ENCODE measurements around the gene SZRD1. TPM values are rescaled to one million over a fixed set of nuclear protein-coding genes. Genes with fewer than 3 reads are reported as not detected.
A peak's percentile ranks its signal among the peaks of the same experiment; 100 is the strongest.

SZRD1 gene
- total and polyA plus RNA-seq, 9 of the 15 experiments (the other 6 are each of a cell fraction or from before 2014, with no cell fraction given): 3.9 to 149 (median 82.5) TPM

- TF ChIP-seq CHD7 (IDR thresholded peaks at IDR 0.05; ENCODE audit: low read depth, low read length) (no peak), ZNF263 (CRISPR knock-in tag; IDR thresholded peaks at IDR 0.05; ENCODE audit: borderline replicate concordance) (no peak; the same call in 1 of the 2 replicates), ZBTB7A (IDR thresholded peaks at IDR 0.05; ENCODE audit: borderline replicate concordance, control insufficient read depth, low read depth, low read length) (no peak), TCF7L2 (IDR thresholded peaks at IDR 0.05; ENCODE audit: low read depth, low read length) (no peak), ZNF785 (CRISPR knock-in tag; IDR thresholded peaks at IDR 0.05) (no peak), STAG1 (CRISPR knock-in tag; IDR thresholded peaks at IDR 0.05; ENCODE audit: borderline replicate concordance) (0 out of 2 replicates have a peak, but pooled peaks have one; percentile 11), NCOA4 (IDR thresholded peaks at IDR 0.05; ENCODE audit: partially characterized antibody) (no peak), SIN3B (IDR thresholded peaks at IDR 0.05; ENCODE audit: low read depth) (no peak), PPARD (CRISPR knock-in tag; IDR thresholded peaks at IDR 0.05) (no peak), MAFK (IDR thresholded peaks at IDR 0.05; ENCODE audit: low read length) (peak; percentile 88), MCM5 (IDR thresholded peaks at IDR 0.05; ENCODE audit: low read depth) (no peak), ZNF12 (CRISPR knock-in tag; IDR thresholded peaks at IDR 0.05) (0 out of 2 replicates have a peak, but pooled peaks have one; percentile 2), NFIC (IDR thresholded peaks at IDR 0.05) (no peak), CXXC5 (CRISPR knock-in tag; IDR thresholded peaks at IDR 0.05) (no peak), DDX20 (tag; IDR thresholded peaks at IDR 0.05; ENCODE audit: low read depth) (no peak)
These were observed 1.2 kb downstream of the SZRD1 start (continued) for GRCh38 chr1:16367968-16368890.
